SKM-1 treated with dmso at 0.1 percent for 144 hours (cell line): ENCODE results near the gene RORC.
A peak's percentile ranks its signal among the peaks of the same experiment; 100 is the strongest.
"Not testable (repeated sequence)": the region's sequence is repeated elsewhere in the genome, so short reads cannot be mapped to it uniquely, and the experiment has no call there.

Source experiments
- DNase-seq: peaks from one replicate; lab custom pipeline; 2025; ENCODE audit not compliant: unreplicated experiment; lab: John Stamatoyannopoulos, UW

The RORC gene

GRCh38 chr1:151776665-151777062 is 54.9 kb downstream of the RORC start:
- no peak for DNase-seq

DNA sequence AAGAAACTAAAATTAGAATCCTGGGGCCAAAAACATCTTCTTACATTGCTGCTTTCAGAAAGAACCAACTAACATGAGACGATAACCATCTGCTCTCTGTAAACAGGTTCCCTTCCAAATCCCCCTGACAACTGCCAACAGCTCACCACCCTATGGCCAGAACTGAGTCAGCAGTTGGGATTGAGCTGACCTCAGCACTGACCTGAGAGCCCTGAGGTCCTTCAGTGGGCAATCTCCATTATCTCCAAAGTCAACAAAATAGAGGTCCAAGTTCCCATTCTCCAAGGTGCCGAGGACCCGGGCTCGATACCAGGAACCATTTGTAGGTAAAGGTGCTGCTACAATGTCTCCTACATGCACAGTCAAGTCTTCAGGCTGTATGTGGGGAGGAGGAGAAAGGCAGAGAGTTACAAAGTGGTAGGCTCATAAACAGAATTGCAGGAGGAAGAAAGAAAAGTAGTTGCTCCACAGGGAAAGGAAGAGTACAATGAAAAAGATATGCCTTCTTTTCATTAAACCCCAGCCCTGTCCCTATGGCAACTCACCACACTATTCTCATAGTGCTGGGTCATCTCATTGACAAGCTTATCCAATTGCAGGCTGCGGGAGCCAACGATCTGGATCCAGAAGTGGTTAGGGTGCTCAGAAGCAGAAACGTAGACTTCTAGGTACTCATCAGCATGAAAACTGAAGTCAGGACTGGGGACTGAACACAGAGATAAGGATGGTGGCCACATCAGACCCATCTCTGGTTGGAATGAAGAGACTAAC is 55.5 kb downstream of the RORC start:
- DNase-seq: no peak

DNA sequence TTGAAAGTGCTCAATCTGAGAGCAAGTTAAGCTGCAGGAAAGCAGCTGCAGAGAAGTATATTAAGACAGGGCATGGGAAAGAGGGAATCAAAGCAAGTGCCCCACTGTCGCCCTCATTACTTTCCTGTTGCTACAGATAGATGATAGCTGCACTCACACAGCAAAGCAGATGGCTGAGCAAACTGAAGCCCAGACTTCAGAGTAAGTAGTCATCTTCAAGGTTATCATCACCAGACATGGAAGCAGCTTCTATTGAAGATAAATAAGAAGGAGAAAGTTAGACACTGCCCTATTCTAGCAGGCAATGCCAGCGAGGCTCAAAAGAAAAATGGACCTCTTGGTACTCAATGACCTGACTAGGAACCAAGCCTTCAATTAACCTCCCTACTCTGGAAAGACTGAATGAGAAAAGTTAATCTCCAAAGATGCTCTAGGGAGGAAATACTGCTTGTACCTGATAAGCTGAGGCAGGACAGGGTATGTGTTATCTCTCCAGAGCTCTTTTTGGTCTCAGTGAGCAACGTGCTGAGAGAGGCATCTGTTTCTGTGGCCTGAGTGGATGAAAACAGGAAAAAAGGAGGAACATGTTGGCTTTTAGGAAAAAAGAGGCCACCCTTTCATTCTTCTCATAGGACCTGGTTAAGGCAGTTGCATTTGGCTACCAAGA is 57.2 kb downstream of the RORC start:
- DNase-seq: no peak

- no peak for DNase-seq
Observed at GRCh38 chr1:151773702-151774101, 57.9 kb downstream of the RORC start.

DNA sequence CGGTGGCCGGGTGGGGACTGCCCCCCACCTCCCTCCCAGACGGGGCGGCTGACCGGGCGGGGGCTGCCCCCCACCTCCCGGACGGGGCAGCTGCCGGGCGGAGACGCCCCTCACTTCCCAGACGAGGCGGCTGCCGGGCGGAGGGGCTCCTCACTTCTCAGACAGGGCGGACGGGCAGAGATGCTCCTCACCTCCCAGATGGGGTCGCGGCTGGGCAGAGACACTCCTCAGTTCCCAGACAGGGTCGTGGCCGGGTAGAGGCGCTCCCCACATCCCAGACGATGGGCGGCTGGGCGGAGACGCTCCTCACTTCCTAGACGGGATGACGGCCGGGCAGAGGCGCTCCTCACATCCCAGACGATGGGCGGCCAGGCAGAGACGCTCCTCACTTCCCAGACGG is 62.3 kb downstream of the RORC start:
- DNase-seq: not testable (repeated sequence)

GRCh38 chr1:151768351-151769066 is 63.1 kb downstream of the RORC start:
- not testable (repeated sequence) for DNase-seq

GRCh38 chr1:151763990-151764389 is 67.6 kb downstream of the RORC start:
- DNase-seq: no peak

DNA sequence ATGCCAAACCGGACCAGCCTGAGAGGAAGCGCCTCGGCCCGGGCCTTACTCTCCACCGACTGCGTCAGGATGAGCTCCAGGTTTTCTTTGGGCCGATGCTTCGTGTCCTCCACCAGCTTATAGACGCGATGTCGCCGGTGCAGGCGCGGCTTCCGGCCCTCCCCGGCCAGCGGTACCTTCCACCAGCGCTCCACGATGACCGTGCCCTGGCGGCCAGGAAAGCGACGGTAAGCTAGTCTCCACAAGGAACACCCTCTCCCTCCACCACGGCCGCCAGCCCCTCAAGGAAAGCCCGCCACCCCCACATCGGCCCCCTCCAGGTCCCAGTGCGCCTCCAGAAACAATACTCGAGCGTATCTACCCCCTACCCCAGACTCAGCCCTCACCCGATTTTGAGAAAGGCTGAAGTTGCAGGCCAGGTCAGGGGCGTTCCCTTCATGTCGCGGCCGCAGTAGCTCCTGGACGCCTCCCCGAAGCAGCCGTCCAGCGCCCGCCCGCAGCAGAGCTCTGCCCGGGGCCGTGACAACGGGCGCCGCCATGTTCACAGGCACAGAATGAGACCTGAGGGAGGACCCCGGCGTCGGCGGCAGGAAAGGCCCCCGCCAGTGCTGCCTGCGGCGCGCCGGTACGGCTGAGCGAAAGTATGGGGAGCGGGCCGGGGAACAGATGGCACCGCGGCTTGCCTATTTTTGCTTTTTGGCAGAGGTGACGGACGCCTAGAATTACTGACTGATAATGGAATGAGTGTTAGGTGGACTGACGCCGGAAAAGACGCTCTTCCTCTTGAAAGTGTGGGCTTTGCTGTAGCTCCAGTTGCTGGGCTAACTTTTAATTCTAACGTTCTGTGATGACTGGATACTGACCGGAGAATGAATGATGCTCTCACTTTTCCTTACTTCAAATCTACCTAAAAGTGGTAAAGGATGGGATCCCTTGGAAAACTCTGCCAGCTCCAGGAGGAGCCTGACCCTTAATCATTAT is 68.4 kb downstream of the RORC start, which contains the start of gene MRPL9:
MRPL9 (minus strand) TSS at position 556 of the 981 bp plus-strand sequence; CDS start at position 539, 17 bp downstream.
- DNase-seq: peak; percentile 84

- no peak for DNase-seq
Observed at GRCh38 chr1:151760597-151761385, 70.8 kb downstream of the RORC start.

GRCh38 chr1:151759241-151759640 is 72.4 kb downstream of the RORC start:
- no peak for DNase-seq

DNA sequence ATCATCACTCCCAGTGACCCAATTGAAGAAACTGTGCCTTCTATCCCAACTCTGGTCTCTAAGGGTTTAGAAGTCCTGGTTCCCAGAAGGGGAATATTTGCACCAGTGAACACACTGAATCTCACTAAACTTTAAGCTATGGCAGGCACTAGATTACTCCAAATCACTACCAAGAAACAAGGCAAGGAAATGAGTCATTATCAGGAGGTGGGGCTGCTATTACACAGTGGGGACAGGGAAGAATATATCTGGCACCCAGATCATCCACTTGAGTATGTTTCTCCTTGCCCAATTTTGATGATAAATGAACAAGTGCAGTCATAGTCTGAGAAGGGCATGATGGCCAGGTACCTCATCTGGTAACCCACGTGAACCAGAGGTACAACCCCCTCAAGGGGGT is 75.3 kb downstream of the RORC start:
- no peak for DNase-seq
